ENCODE data around the gene COL8A1.
"Not testable (repeated sequence)": the region's sequence is repeated elsewhere in the genome, so short reads cannot be mapped to it uniquely, and the experiment has no call there.

Gene COL8A1

GRCh38 chr3:99712291-99712954, 74.0 kb downstream of the COL8A1 start:
- no peak for DNase-seq

- DNase-seq, result no peak
Observed at GRCh38 chr3:99713440-99713839, 75.0 kb downstream of the COL8A1 start.

- DNase-seq, result no peak
Observed at GRCh38 chr3:99714146-99714545, 75.8 kb downstream of the COL8A1 start.

DNA sequence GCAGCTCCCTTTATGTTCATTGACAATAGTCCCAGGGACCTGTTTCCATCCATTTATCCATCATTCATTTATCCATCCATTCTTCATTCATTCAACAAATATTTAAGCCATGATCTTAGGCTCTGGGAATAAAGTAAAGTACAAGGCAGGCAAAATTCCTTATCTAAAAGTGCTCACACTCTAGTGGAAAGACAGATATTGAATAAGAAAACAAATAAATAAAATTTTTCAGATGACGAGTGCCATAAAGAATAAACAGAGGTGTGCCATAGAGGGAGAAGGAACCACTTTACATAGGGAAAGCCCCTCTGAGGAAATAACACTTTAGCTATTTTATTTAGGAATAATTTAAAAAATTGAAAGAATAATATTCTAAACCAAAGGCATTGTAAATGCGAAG, 76.2 kb downstream of the COL8A1 start:
- no peak for DNase-seq

- no peak for DNase-seq
Observed at GRCh38 chr3:99716463-99716995, 78.1 kb downstream of the COL8A1 start.

DNA sequence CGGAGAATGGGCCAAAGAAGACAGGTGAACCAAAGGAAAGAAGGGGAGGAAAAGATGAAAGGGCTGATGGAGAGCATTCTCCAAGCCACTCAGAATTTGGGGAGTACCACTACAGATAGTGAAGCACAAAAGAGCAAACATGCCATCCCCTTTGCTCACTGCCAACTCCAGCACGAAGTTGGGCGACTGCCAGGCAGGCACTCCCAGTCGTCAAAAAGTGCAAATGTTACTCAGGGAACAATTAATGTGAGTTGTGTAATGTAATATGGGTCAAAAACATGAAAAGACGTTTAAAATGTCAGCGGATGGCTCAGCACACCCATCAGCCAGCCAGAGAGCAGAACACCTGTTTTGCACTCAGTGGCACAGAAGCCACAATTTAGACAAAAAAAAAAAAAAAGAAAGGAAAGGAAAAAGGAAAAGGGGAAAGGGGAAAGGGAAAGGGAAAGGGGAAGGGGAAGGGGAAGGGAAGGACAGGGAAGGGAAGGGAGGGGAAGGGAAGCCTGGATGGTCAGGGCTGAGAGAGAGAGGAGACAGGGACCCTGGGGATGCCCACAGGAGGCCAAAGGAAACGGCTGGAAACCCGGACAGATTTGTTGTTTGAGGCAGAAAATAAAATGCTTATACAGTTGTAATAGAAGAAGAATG, 82.7 kb downstream of the COL8A1 start:
- no peak for DNase-seq

- DNase-seq, result no peak
Observed at GRCh38 chr3:99721633-99722007, 83.2 kb downstream of the COL8A1 start.

- no peak for DNase-seq
Observed at GRCh38 chr3:99724276-99724675, 85.9 kb downstream of the COL8A1 start.

DNA sequence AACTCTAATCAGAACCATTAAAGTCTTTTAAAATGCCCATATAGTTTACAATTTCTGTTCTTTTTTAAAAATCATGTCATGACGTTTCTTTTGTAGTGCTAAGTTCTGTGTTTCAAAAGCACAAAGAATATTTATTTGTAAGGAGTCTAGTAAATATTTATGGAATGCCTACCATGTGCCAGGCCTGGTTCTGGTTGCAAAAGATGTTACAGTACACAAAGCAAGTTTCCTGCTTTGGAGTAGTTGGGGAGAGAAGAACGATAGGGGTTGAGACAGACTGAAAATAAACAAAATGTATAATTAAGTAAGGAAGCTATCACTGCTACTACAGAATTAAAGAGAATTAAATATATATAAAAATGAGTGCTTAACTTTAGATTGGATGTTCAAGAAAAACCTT, 92.5 kb downstream of the COL8A1 start:
- DNase-seq, result no peak

DNA sequence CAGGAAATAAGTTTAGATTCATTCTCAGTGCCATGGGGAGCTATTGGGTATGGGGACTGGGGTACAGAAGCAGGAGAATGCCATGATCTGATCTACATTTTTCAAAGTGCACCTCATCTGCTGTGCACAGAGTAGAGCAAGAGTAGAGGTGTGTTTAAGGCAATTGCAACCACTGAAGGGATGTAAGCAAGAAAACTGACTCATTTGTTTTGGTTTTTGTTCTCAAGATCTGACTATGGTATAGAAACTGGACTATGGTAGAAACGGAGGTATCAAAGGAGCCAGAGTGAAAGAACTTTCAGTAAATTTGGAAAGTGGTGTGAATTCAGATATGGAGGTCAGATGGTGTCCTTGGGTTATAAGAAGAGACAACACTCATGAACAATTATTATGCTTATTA, 93.1 kb downstream of the COL8A1 start:
- no peak for DNase-seq

GRCh38 chr3:99740371-99740770, 102.0 kb downstream of the COL8A1 start:
- not testable (repeated sequence) for DNase-seq

DNA sequence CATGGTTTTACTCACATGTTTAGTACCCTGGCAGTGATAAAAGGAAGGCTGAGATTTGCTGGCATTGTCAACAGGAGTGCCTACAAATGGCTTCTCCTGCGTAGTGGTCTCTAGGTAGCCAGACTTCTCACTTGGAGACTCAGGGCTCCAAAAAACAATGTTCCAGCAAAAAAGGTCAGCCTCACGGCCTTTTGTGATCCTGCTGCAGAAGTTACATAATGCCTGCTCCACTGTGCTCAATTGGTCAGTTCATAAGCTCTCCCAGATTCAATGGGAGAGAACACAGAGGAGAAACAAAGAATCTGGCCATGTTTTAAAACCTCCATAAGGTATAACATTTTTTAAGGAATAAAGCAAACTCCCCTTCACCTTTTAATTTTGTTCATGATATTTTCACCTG, 103.2 kb downstream of the COL8A1 start:
- DNase-seq, result no peak

- DNase-seq, result no peak
Observed at GRCh38 chr3:99747915-99748314, 109.5 kb downstream of the COL8A1 start.

DNA sequence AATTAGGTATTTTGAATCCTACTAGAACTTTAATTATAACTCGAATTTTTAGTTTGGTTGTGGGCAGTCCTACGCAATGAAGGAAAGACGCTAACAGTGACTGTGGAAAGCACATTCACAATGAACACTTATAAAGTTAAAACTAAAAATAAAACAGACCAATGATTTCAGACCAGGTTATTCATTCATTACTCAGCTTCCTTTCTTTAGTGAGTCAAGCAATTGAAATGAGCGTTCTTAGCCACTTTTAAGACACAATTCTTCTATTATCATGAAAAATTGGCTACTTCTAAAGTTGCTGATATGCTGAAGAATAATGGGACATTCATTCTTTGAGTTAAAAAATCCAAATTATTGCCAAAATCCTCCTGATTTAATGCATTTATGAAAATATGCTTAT, 113.3 kb downstream of the COL8A1 start:
- no peak for DNase-seq

- DNase-seq, result no peak
Observed at GRCh38 chr3:99753268-99753975, 115.0 kb downstream of the COL8A1 start.

- no peak for DNase-seq
Observed at GRCh38 chr3:99755831-99756230, 117.4 kb downstream of the COL8A1 start.

DNA sequence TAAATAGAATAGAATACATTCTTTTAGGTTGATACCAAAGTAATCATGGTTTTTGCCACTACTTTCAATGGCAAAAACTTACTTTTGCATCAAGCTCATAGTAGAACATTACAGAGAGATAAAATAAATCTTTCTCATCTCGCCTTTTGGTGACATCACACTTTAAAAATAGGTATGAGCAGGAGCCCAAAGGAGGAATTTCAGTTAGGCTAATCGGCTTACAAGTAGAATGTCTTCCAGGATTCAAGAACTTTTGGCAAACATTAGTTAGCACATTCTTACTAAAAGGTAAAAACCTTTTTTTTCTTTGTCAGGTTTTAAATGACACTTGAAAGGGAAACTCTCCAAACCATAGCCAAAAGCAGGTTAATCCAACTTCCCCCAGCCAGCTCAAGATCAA, 119.6 kb downstream of the COL8A1 start:
- no peak for DNase-seq

GRCh38 chr3:99758502-99759177, 120.2 kb downstream of the COL8A1 start:
- DNase-seq, result no peak

- no peak for DNase-seq
Observed at GRCh38 chr3:99760031-99760430, 121.6 kb downstream of the COL8A1 start.

DNA sequence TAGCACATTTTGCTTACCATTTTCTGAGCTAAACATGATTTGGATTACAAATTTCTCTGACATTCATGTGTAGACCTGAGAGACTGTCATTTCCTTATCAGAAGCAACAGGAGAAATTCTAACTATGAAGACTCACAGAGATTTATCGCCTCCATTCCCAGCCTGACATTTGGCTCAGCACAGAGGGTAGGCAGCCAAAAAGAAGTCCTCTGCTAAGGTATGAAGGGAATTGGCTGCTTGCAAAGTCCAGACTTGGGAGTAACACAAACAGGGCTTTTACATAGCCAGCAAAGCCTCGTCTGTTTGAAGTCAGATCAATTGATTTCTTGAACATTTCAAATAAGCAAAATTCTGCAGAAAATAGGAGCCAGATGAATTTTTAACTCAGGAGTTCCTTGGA, 122.2 kb downstream of the COL8A1 start:
- no peak for DNase-seq

DNA sequence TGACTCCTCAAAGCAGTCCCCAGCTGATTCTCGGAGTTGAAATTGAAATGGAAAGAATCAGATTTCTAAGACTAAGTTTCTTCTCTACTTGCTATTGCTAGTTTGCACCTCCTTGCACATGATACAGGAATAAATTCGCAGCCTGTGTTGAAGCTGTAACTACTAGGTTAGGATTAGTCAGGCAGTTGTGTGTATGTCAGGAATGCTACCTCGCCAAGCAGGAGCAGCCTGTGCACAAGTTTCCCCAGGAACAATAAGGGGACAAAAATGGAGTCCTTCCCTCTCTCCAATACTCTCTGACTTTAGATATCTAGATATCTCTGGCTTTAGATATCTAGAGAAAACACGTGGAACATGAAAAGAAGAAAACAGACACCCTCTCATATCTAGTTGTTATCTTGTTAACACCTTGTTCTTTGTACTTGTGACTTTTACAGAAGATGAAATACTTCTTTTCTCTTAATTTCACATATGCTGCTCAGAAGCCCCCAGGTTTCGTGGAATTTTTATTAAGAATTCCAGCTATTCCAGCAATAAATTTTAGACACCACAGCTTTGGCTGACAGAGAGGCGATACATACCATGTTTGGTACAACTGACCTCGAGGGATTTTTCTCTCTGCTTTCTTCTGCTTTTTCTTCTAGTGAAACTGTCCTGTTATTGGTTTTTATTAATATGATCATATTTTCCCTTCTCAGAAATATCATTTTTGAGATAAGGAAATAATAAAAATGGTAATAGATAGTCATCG, 123.2 kb downstream of the COL8A1 start:
- DNase-seq, result no peak

DNA sequence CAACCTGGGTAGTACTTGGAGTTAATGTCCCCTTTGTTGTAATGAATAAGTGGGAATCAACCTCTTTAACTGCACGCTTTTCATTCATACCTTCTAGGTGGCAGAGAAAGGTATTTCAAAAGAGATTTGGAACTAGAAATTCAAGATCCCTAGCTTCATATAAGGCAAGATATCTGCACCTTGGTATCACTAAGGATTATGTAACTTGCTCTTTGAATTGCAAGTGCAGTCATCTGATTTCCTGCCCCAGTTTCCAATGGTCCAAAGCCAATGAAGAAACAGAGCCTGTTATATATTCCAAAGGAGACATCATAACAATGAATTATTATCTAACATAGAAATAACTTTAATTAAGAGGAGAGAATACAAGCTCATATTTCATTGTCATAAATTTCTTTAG, 124.5 kb downstream of the COL8A1 start:
- DNase-seq, result no peak

DNA sequence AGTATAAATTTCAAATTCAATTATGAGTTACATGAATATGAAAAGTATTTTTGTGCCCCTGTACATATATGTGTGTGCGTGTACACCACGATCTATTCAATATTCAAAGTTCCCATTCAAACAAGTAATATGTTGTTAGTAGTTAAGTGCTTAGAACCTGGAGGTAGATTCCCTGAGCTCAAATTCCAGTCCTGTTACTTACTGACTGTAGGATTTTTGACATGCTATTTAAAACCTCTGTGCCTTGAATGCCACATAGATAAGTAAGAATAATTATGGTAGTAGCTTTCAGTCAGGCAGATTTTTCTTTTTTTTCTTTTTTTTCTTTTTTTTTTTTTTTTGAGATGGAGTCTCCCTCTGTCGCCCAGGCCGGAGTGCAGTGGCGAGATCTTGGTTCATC, 126.0 kb downstream of the COL8A1 start:
- no peak for DNase-seq
